Head of caudate nucleus (tissue), 42 donors: ENCODE results near the gene DYNC2I2.
A peak's percentile ranks its signal among the peaks of the same experiment; 100 is the strongest.
"Not testable (repeated sequence)": the region's sequence is repeated elsewhere in the genome, so short reads cannot be mapped to it uniquely, and the experiment has no call there.

Source experiments
- DNase-seq, 42 donors: peaks; one replicate each; pipeline versions ENCODE4 v3.0.0 to v3.0.0-alpha.2; 2020 to 2021; ENCODE audit warnings: mixed read lengths in 7 of 42
- intact Hi-C: fragments of 100-400 bp; cut with DNase I; formaldehyde crosslinking; loops from one replicate; pipeline ENCODE4 v1.15.0; 2022

Gene DYNC2I2

GRCh38 chr9:128688501-128689292 is 32.0 kb upstream of the DYNC2I2 start, which contains the start of gene SET:
SET (plus strand) TSS chr9:128689222; CDS start chr9:128689583, 361 bp downstream.
- peak; percentile 64 to 96 (median 90) for DNase-seq
- intact Hi-C loops = no loop called here

GRCh38 chr9:128687453-128687852 is 30.8 kb upstream of the DYNC2I2 start:
- no peak for DNase-seq
- intact Hi-C loops = no loop called here

GRCh38 chr9:128685636-128686489 is 29.2 kb upstream of the DYNC2I2 start:
- intact Hi-C loops = no loop called here
- peak in 2 of 42 donors; percentile 27 to 31 for DNase-seq

- intact Hi-C loops = no loop called here
- peak in 35 of 42 donors; percentile 20 to 68 (median 48) for DNase-seq
These were observed 27.9 kb upstream of the DYNC2I2 start for GRCh38 chr9:128684325-128685199.

- intact Hi-C loops = no loop called here
- peak in 1 of 42 donors; percentile 8 for DNase-seq
These were observed 27.3 kb upstream of the DYNC2I2 start for GRCh38 chr9:128684065-128684324.

GRCh38 chr9:128683340-128684064 is 26.9 kb upstream of the DYNC2I2 start:
- peak in 12 of 42 donors; percentile 16 to 52 (median 27) for DNase-seq
- intact Hi-C loops = no loop called here

GRCh38 chr9:128677794-128678193 is 21.1 kb upstream of the DYNC2I2 start:
- intact Hi-C loops = no loop called here

GRCh38 chr9:128675382-128675781 is 18.7 kb upstream of the DYNC2I2 start:
- DNase-seq = no peak
- intact Hi-C loops = no loop called here

More at GRCh38 chr9:128677794-128678193, 21.1 kb upstream of the DYNC2I2 start:
- DNase-seq = peak in 1 of 42 donors; percentile 6

- DNase-seq = no peak
- intact Hi-C loops = no loop called here
These were observed 13.1 kb upstream of the DYNC2I2 start for GRCh38 chr9:128669786-128670185.

- DNase-seq, intact Hi-C loops: not testable (repeated sequence)
These were observed 9.9 kb upstream of the DYNC2I2 start for GRCh38 chr9:128666481-128666941.

GRCh38 chr9:128657796-128658195 is 1.1 kb upstream of the DYNC2I2 start:
- no peak for DNase-seq
- intact Hi-C loops = no loop called here

- intact Hi-C loops = no loop called here
These were observed 677 bp upstream of the DYNC2I2 start for GRCh38 chr9:128657344-128657704.

GRCh38 chr9:128654481-128654880 is 2.2 kb downstream of the DYNC2I2 start:
- no peak for DNase-seq
- intact Hi-C loops = no loop called here

More at GRCh38 chr9:128657344-128657704, 677 bp upstream of the DYNC2I2 start:
- DNase-seq = no peak

- intact Hi-C loops = no loop called here
- DNase-seq = no peak
These were observed 2.7 kb downstream of the DYNC2I2 start for GRCh38 chr9:128653908-128654307.

- no peak for DNase-seq
- intact Hi-C loops = no loop called here
These were observed 4.8 kb downstream of the DYNC2I2 start for GRCh38 chr9:128651798-128652197.

GRCh38 chr9:128648206-128648605 is 8.4 kb downstream of the DYNC2I2 start:
- intact Hi-C loops = not testable (repeated sequence)
- DNase-seq = peak in 6 of 42 donors; percentile 42 to 56 (median 51)

- peak in 9 of 42 donors; percentile 42 to 66 (median 53) for DNase-seq
- intact Hi-C loops = no loop called here
These were observed 12.9 kb downstream of the DYNC2I2 start for GRCh38 chr9:128643519-128644300.
